HepG2 (cell line): ENCODE data around the gene PAFAH1B1. TPM values are rescaled to one million over a fixed set of nuclear protein-coding genes. Genes with fewer than 3 reads are reported as not detected.

ENCODE experiments used
- AGO2 ChIP-seq: fragments of 200-400 bp; formaldehyde crosslinking; optimal IDR thresholded peaks from 2 replicates; pipeline ENCODE3; 2017; ENCODE audit warnings: mild to moderate bottlenecking, low read depth, low read length, moderate library complexity
- CREB1 ChIP-seq, 2 experiments: fragments of 450-650 bp in 1 of 2; IDR thresholded peaks; 2 replicates each; pipeline ENCODE4 v1.6.1; 2016 to 2017; ENCODE audit warnings: control low read depth in 1 of 2, mild to moderate bottlenecking in 1 of 2, missing compliant biosample characterization in 1 of 2, missing genetic modification characterization in 1 of 2
- HNRNPK ChIP-seq: fragments of 200-400 bp; formaldehyde crosslinking; IDR thresholded peaks from 2 replicates; pipeline ENCODE4 v1.6.1; 2018; ENCODE audit warnings: low read length, low read depth, moderate library complexity, mild to moderate bottlenecking; ENCODE audit not compliant: poor library complexity, severe bottlenecking
- KDM2A ChIP-seq: sonication (generic); formaldehyde crosslinking; IDR thresholded peaks from 2 replicates; pipeline ENCODE4 v1.4.0; 2020; ENCODE audit warnings: low read depth, missing genetic modification reagents, borderline replicate concordance
- KLF9 ChIP-seq: IDR thresholded peaks from 2 replicates; pipeline ENCODE4 v1.6.1; 2016; ENCODE audit warnings: low read depth
- MAZ ChIP-seq, 2 experiments: sonication (generic) in 1 of 2; formaldehyde crosslinking in 1 of 2; IDR thresholded peaks; 2 replicates each; pipeline versions ENCODE4 v1.5.0 to v1.6.1; 2012 to 2020; ENCODE audit warnings: low read depth in 2 of 2, mild to moderate bottlenecking in 2 of 2, borderline replicate concordance in 1 of 2, improper control_type of control experiment in 1 of 2, low read length in 1 of 2, missing genetic modification reagents in 1 of 2, moderate library complexity in 1 of 2
- MZF1 ChIP-seq: sonication (generic); formaldehyde crosslinking; IDR thresholded peaks from 2 replicates; pipeline ENCODE4 v1.8.1; 2023; ENCODE audit warnings: mild to moderate bottlenecking, missing genetic modification reagents, borderline replicate concordance
- PCBP2 ChIP-seq: fragments of 200-400 bp; formaldehyde crosslinking; optimal IDR thresholded peaks from 2 replicates; pipeline ENCODE3; 2018; ENCODE audit warnings: low read length, low read depth; ENCODE audit not compliant: poor library complexity, severe bottlenecking
- PLRG1 ChIP-seq: fragments of 450-650 bp; conservative IDR thresholded peaks from 2 replicates; pipeline ENCODE4 v1.6.1; 2016
- SIN3B ChIP-seq: fragments of 150-350 bp; IDR thresholded peaks from 2 replicates; pipeline ENCODE4 v1.6.1; 2014; ENCODE audit warnings: low read length
- SOX6 ChIP-seq, 2 experiments: fragments of 450-650 bp in 1 of 2; sonication (generic) in 1 of 2; formaldehyde crosslinking in 1 of 2; IDR thresholded peaks; 2 replicates each; pipeline versions ENCODE4 v1.4.0 to v1.6.1; 2017 to 2020; ENCODE audit warnings: antibody characterized with exemption in 1 of 2, mild to moderate bottlenecking in 1 of 2, missing genetic modification reagents in 1 of 2
- TAF1 ChIP-seq: sonication (generic); formaldehyde crosslinking; IDR thresholded peaks from 2 replicates; pipeline ENCODE4 v1.4.0; 2020; ENCODE audit warnings: missing genetic modification reagents
- ZNF24 ChIP-seq: fragments of 450-650 bp; IDR thresholded peaks from 2 replicates; pipeline ENCODE4 v1.6.1; 2017; ENCODE audit warnings: antibody characterized with exemption, mild to moderate bottlenecking
- ZNF446 ChIP-seq: sonication (generic); formaldehyde crosslinking; IDR thresholded peaks from 2 replicates; pipeline ENCODE4 v1.5.0; 2020; ENCODE audit warnings: mild to moderate bottlenecking, missing genetic modification reagents
- ZNF567 ChIP-seq: sonication (generic); formaldehyde crosslinking; IDR thresholded peaks from 2 replicates; pipeline ENCODE4 v1.8.1; 2023; ENCODE audit warnings: mild to moderate bottlenecking, missing genetic modification reagents, borderline replicate concordance
- ZNF746 ChIP-seq: sonication (generic); formaldehyde crosslinking; IDR thresholded peaks from 2 replicates; pipeline ENCODE4 v1.8.0; 2022; ENCODE audit warnings: mild to moderate bottlenecking, missing genetic modification reagents
- ZNF776 ChIP-seq: sonication (generic); formaldehyde crosslinking; IDR thresholded peaks from 2 replicates; pipeline ENCODE4 v1.4.0; 2020; ENCODE audit warnings: mild to moderate bottlenecking, missing genetic modification reagents
- ZNF781 ChIP-seq: sonication (generic); formaldehyde crosslinking; IDR thresholded peaks from 2 replicates; pipeline ENCODE4 v1.5.1; 2020; ENCODE audit warnings: borderline replicate concordance, mild to moderate bottlenecking, missing genetic modification reagents; ENCODE audit errors: not compliant biosample characterization
- polyA plus RNA-seq, 8 experiments: library from polyadenylated mRNA; depleted of rRNA in 3 of 8; stranded (reverse) in 7 of 8; unstranded in 1 of 8; fragments of >200 nt; fragmentation: Illumina TruSeq in 4 of 8; extraction: Trizol in 4 of 8; gene quantifications; 2 replicates each; pipeline versions ENCODE4 v1.2.1 to v1.2.3, GENCODE V29; 2011 to 2016; ENCODE audit warnings: low read depth in 4 of 8, missing spikeins in 1 of 8, mixed read lengths in 1 of 8; ENCODE audit not compliant: insufficient read depth in 1 of 8
- total RNA-seq, 5 experiments: library from RNA; depleted of rRNA; stranded (reverse); fragments of >200 nt; fragmentation: Illumina TruSeq; extraction: Trizol; gene quantifications; 2 replicates each; pipeline ENCODE4 v1.2.3, GENCODE V29; 2016; ENCODE audit warnings: low read depth in 1 of 5
- TF ChIP-seq, protein P1 (sequence below): sonication (generic); formaldehyde crosslinking; IDR thresholded peaks from 2 replicates; pipeline ENCODE4 v1.5.1; 2020; ENCODE audit warnings: mild to moderate bottlenecking, missing genetic modification reagents, moderate library complexity
- TF ChIP-seq, protein P2 (sequence below): sonication (generic); formaldehyde crosslinking; IDR thresholded peaks from 2 replicates; pipeline ENCODE4 v1.8.0; 2022; ENCODE audit warnings: mild to moderate bottlenecking, missing genetic modification reagents; ENCODE audit not compliant: insufficient replicate concordance
- TF ChIP-seq, protein P3 (sequence below): sonication (generic); formaldehyde crosslinking; IDR thresholded peaks from 2 replicates; pipeline ENCODE4 v1.4.0; 2020; ENCODE audit warnings: low read depth, mild to moderate bottlenecking, missing genetic modification reagents

Gene PAFAH1B1
- total and polyA plus RNA-seq, 2 of the 13 experiments (the other 11 are each of a cell fraction or from before 2014, with no cell fraction given): 46.0 to 64.9 TPM

DNA sequence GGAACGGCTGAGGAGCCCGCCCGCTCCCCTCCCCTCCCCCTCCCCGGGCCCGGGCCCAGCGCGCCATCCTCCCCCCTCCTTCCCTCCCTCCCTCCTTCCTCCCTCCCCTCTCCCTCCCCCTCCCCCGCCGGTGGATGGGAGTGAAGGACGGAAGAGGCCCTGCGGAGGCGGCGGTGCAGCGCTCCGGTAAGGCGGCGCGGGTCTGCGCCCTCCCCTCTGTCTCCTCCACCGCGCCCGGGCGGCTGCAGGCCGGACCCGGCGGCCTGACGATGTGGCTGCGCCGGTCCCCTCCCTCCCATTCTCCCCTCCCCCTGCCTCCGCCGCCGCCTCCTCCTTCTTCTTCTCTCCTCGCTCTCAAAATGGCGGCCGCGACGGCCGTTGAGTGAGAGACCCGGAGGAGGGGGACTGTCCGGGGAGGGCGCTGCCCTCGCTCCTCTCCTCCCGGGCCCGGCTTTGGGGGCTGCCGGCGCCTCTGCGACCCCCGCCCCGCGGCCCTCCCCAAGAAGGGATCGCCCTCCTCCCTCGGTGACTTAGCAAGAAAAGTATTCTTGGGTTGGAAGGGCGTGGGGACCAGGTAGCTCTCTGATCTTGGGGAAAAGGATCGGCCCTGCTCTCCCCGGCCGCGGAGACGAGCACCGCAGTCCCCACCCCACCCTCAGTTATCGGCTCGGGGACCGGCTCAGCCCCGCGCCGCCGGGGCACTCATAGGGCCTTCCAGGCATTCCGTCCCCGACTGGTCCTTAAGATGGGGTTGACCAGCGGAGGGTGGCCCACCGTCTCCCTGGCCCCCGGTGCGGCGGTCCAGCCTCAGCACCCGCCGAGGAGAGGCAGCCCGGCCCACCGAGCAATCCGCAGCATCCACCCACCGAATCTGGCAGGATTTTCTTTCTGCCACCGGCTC, 617 bp downstream of the PAFAH1B1 start (continued):
- TF ChIP-seq, protein P1, sequence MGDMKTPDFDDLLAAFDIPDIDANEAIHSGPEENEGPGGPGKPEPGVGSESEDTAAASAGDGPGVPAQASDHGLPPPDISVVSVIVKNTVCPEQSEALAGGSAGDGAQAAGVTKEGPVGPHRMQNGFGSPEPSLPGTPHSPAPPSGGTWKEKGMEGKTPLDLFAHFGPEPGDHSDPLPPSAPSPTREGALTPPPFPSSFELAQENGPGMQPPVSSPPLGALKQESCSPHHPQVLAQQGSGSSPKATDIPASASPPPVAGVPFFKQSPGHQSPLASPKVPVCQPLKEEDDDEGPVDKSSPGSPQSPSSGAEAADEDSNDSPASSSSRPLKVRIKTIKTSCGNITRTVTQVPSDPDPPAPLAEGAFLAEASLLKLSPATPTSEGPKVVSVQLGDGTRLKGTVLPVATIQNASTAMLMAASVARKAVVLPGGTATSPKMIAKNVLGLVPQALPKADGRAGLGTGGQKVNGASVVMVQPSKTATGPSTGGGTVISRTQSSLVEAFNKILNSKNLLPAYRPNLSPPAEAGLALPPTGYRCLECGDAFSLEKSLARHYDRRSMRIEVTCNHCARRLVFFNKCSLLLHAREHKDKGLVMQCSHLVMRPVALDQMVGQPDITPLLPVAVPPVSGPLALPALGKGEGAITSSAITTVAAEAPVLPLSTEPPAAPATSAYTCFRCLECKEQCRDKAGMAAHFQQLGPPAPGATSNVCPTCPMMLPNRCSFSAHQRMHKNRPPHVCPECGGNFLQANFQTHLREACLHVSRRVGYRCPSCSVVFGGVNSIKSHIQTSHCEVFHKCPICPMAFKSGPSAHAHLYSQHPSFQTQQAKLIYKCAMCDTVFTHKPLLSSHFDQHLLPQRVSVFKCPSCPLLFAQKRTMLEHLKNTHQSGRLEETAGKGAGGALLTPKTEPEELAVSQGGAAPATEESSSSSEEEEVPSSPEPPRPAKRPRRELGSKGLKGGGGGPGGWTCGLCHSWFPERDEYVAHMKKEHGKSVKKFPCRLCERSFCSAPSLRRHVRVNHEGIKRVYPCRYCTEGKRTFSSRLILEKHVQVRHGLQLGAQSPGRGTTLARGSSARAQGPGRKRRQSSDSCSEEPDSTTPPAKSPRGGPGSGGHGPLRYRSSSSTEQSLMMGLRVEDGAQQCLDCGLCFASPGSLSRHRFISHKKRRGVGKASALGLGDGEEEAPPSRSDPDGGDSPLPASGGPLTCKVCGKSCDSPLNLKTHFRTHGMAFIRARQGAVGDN (CRISPR knock-in tag): peak; percentile 28; the same call in 1 of the 2 replicates
- no peak for TF ChIP-seq PLRG1
- peak; percentile 17; the same call in 1 of the 2 replicates for TF ChIP-seq ZNF446
- TF ChIP-seq KDM2A (CRISPR knock-in tag): peak; percentile 57
- TF ChIP-seq, protein P2, sequence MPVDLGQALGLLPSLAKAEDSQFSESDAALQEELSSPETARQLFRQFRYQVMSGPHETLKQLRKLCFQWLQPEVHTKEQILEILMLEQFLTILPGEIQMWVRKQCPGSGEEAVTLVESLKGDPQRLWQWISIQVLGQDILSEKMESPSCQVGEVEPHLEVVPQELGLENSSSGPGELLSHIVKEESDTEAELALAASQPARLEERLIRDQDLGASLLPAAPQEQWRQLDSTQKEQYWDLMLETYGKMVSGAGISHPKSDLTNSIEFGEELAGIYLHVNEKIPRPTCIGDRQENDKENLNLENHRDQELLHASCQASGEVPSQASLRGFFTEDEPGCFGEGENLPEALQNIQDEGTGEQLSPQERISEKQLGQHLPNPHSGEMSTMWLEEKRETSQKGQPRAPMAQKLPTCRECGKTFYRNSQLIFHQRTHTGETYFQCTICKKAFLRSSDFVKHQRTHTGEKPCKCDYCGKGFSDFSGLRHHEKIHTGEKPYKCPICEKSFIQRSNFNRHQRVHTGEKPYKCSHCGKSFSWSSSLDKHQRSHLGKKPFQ (CRISPR knock-in tag): no peak
- no peak for TF ChIP-seq ZNF567 (CRISPR knock-in tag)
- peak; percentile 65; the same call in 1 of the 2 replicates for TF ChIP-seq TAF1 (CRISPR knock-in tag)
- peak; percentile 74 for TF ChIP-seq HNRNPK
- no peak for TF ChIP-seq PCBP2
- 0 out of 2 replicates have a peak, but pooled peaks have one; percentile 63 for TF ChIP-seq MAZ (IDR thresholded peaks at IDR 0.05; ENCODE audit: borderline replicate concordance, low read depth, low read length)
- no peak for TF ChIP-seq MAZ (CRISPR knock-in tag; IDR thresholded peaks at IDR 0.05; ENCODE audit: low read depth)
- TF ChIP-seq SIN3B: no peak
- peak; percentile 59 for TF ChIP-seq AGO2
- TF ChIP-seq SOX6 (IDR thresholded peaks at IDR 0.05): no peak
- 0 out of 2 replicates have a peak, but pooled peaks have one; percentile 23 for TF ChIP-seq SOX6 (CRISPR knock-in tag; IDR thresholded peaks at IDR 0.05)
- no peak for TF ChIP-seq CREB1 (IDR thresholded peaks at IDR 0.05)
- no peak for TF ChIP-seq CREB1 (CRISPR knock-in tag; IDR thresholded peaks at IDR 0.05)
- TF ChIP-seq KLF9: no peak
- TF ChIP-seq ZNF24: no peak
- peak; percentile 75 for TF ChIP-seq ZNF746 (CRISPR knock-in tag)
- 0 out of 2 replicates have a peak, but pooled peaks have one; percentile 15 for TF ChIP-seq ZNF776 (CRISPR knock-in tag)
- TF ChIP-seq ZNF781: no peak
- TF ChIP-seq, protein P3, sequence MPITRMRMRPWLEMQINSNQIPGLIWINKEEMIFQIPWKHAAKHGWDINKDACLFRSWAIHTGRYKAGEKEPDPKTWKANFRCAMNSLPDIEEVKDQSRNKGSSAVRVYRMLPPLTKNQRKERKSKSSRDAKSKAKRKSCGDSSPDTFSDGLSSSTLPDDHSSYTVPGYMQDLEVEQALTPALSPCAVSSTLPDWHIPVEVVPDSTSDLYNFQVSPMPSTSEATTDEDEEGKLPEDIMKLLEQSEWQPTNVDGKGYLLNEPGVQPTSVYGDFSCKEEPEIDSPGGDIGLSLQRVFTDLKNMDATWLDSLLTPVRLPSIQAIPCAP (CRISPR knock-in tag): no peak
- TF ChIP-seq MZF1 (CRISPR knock-in tag): no peak
